GDM1 (cell line): ENCODE data around the gene DESI1.
"Not testable (repeated sequence)": the region's sequence is repeated elsewhere in the genome, so short reads cannot be mapped to it uniquely, and the experiment has no call there.

ENCODE experiments used
- DNase-seq: peaks from one replicate; lab custom pipeline; 2025; lab: John Stamatoyannopoulos, UW

The DESI1 gene

DNA sequence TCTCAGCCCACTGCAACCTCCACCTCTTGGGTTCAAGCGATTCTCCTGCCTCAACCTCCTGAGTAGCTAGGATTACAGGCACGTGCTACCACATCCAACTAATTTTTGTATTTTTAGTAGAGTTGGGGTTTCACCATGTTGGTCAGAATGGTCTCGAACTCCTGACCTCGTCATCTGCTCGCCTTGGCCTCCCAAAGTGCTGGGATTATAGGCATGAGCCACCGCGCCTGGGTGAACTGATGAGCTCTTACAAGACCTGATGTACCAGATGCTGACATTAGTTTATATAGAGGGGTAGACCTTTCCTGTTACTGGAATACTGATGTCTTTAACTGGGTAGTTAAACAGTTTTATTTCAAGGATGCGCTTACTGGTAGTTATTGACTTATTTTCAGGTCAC, 13.8 kb upstream of the DESI1 start:
- not testable (repeated sequence) for DNase-seq

DNA sequence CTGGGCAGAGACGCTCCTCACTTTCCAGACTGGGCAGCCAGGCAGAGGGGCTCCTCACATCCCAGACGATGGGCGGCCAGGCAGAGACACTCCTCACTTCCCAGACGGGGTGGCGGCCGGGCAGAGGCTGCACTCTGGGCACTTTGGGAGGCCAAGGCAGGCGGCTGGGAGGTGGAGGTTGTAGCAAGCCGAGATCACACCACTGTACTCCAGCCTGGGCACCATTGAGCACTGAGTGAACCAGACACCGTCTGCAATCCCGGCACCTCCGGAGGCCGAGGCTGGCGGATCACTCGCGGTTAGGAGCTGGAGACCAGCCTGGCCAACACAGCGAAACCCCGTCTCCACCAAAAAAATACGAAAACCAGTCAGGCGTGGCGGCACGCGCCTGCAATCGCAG, 10.8 kb upstream of the DESI1 start:
- not testable (repeated sequence) for DNase-seq

DNA sequence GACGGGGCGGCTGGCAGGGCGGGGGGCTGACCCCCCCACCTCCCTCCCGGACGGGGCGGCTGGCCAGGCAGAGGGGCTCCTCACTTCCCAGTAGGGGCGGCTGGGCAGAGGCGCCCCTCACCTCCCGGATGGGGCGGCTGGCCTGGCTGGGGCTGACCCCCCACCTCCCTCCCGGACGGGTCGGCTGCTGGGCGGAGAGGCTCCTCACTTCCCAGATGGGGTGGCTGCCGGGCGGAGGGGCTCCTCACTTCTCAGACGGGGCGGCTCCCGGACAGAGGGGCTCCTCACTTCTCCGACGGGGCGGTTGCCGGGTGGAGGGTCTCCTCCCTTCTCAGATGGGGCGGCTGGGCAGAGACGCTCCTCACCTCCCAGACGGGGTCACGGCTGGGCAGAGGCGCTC, 10.3 kb upstream of the DESI1 start:
- not testable (repeated sequence) for DNase-seq

DNA sequence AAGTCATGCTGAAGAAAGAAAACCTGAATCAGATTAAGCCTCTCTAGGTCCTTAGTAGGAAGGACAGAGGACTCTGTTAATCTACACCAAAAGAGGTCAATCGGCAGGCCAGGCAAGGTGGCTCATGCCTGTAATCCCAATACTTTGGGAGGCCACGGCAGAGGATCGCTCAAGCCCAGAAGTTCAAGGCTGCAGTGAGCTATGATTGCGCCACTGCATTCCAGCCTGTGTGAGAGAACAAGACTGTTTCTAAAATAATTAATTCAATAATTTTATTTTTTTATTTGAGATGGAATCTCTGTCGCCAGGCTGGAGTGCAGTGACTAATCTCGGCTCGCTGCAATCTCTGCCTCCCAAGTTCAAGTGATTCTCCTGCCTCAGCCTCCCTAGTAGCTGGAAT, 4.7 kb upstream of the DESI1 start:
- DNase-seq: no peak

DNA sequence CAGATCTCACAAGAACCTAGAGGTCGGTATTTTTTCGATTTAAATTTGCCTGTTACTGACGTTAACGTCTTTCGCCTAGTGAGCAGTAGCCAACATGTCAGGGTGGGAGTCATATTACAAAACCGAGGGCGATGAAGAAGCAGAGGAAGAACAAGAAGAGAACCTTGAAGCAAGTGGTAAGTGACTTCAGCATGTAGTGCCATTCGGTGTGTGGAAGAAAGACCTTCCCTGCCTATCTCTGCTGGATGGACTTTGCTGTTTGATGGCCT, 1.0 kb upstream of the DESI1 start:
- no peak for DNase-seq

DNA sequence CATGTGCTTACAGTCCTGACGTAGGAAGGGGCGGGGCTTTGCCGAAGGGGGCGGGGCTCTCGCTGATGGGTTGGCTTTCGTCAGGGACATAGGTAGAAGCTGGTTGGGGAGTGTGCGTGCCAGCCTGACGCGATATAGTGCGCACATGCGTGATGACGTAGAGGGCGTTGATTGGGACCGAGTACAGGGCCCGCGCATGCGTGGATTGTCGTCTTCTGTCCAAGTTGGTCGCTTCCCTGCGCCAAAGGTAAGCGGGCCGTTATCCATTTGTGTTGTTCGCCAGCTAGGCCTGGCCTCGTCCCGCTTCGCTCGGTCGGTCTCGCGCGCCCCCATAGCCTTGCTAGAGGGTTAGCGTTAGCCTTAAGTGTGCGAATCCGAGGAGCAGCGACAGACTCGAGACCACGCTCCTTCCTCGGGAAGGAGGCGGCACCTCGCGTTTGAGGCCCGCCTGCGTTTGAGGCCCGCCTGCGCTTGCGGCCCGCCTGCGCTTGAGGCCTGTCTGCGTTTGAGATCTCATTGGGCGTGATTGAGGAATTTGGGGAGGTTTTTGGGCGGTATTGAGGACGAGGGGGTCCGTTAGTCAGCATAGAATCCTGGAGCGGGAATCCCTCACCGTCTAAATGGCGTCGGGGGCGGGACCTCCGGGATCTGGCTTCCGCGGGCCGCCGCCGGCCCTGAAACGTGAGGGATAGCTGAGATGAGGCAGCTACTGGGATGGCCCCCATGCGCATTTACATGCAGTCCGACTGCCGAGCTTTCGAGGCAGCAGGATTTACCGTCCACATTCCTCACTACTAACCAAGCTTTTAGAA, 462 bp upstream of the DESI1 start, which contains the start of gene XRCC6:
Gene XRCC6 (plus strand): TSS at position 197 of the 812 bp plus-strand sequence. CDS start 710 bp downstream, outside the sequence.
- DNase-seq: peak; percentile 99

DNA sequence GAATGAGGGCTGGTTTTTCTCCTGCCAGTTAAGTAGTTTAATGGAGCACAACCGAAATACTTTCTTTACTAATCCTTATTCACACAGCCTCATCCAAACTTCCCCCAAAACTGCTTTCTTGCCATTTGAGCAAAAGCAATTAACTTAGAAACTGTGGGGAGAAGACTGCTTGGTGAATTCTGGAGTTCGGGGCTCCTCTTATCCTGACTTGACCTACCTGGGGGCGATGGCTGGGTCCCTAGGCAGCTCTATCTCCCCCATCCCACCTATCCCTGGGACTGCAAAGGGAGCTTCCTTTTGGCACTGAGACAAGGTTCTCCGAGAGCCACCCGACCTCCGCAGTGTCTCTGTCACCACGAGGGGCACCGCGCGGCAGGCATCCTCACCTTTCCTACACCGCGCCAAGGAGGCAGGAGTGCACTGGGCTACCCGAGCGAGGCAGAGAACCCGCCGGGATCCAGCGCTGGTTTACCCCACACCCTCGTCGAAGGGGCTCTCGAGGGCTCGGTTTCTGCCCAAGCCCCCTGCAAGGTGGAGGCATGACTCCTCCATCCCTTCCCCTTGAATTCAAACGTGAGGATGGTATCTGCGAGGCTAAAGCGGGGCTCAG, 759 bp downstream of the DESI1 start:
- DNase-seq: no peak

DNA sequence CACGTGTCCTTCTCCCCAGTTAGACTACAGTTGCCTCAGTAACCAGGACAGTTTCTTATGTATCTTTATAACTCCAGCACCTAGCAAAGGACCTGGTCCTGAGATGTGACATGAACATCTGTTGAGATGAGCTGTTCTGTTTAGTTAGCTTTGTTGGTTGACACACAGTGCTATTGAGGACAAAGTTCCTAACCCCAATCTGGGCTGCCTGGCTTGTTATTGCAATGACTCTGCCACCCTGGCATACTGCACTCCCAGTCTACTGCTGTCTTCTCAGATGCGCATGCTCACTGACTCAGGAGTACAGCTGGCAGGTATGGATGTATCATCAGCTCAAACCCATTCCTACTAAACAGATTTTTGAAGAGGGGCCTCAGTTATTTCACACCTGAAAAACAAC, 7.4 kb downstream of the DESI1 start:
- no peak for DNase-seq

DNA sequence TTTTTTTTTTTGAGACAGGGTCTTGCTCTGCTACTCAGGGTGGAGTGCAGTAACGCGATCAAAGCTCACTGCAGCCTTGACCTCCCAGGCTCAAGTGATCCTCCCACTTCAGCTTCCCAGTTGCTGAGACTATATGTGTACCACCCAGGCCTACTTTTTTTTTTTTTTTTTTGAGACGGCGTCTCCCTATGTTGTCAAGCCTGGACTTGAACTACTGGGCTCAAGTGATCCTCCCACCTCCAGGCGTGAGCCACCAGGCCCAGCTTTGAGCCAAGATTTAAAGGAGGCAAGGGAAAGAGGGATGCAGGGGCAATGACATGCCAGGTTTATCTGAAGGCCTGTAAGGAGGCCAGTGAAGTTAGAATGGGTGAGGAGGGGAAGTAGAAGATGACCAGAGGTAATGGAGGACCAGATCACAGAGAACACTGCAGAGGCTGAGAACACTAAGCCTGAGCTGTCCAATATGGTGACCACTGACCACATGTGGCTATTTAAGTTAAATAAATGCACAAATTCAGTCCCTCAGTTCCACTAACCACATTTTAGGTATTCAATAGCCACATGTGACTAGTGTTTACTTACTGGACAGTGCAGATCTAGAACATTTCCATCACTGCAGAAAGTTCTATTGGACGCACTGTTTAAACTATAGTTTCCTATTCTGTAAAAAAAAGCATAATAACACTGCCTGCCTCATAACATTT, 8.1 kb downstream of the DESI1 start:
- no peak for DNase-seq

DNA sequence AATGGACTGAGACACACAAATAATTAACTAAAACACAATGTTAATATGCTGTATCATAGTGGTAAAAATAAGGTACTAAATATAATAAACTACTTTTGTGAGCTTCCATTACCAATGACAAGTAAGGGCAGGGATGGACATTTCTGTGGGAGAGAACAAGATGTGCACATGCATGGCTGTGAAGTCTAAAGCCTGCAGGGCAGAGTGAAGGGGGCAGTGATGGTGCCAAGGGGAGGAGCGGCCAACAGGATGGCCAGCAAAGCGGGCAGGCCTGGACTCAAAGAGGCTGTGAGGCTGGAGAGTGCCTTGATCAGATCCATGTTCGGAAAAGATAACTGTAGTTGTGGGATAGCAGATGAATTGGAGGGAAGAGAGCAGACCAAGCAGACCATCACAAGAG, 12.5 kb downstream of the DESI1 start:
- DNase-seq: no peak

DNA sequence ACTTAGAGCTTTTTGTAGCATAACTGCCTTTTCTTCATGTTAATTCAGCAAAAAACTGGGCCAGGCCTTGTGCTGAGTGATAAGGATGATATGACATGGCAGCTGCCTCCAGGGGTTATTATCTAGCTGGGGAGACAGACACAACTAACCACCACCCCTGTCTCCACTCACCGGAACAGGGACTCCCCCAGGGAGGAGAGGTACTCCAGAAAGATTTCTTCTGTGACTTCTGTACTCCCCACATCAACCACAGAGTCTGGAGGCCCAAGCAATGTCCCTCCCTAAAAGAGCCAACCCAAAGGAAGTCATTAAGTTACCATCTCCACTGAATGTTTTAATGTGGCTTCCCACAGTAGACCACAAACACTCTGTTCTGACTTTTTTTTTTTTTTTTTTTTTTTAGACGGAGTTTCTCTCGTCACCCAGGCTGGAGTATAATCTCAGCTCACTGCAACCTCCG, 16.9 kb downstream of the DESI1 start:
- no peak for DNase-seq

DNA sequence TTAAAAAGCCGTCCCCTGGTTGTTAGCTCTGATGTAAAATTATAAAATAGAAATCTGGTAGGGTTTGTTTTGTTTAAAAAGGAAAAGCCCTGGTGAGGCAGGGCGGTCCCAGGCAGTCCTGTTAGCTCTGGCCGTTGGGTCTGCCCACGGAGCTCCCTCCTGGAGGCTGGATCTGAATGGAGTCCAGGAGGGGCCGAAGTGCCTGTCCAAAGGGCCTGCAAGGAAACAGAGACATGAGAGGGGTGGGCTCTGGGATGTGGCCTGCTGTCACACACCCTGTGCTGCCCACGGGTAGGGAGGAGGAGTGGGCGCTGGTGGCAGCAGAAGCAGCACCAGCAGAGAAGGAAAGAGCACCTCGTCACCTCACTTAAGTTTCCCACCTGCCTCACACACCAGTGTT, 19.9 kb downstream of the DESI1 start:
- no peak for DNase-seq

DNA sequence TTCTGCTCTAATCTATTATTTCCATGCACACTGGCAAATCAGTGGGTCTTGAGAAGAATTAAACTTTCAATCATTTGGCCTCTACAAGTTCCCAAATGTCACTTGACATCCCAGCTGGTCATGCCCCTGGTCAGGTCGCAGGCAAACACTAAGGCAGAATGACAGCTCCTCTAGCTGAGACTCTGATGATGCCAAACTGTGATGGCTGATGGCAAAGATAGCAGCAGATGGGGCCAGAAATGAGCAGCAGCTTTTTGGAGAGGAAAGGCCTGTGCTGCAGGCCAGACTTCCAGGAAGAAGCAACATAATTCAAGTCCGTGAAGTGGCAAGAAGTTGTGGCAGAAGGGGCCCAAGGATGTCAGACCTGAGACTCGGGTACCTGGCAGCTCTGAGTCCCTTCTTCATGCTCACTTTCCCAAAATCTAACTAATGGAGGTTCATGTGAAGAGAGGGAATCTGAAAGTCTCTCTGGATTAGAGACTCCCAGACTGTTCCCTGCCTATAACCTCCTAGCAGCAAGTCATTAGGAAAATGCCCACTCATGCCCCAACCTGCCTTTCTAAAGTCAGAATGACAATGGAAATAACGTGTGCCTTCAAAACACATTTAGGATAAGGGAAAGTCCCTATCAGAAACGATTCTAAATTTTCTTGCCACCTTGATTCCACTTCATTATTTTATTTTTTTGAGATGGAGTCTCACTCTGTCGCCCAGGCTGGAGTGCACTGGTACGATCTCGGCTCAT, 21.8 kb downstream of the DESI1 start:
- DNase-seq: no peak

DNA sequence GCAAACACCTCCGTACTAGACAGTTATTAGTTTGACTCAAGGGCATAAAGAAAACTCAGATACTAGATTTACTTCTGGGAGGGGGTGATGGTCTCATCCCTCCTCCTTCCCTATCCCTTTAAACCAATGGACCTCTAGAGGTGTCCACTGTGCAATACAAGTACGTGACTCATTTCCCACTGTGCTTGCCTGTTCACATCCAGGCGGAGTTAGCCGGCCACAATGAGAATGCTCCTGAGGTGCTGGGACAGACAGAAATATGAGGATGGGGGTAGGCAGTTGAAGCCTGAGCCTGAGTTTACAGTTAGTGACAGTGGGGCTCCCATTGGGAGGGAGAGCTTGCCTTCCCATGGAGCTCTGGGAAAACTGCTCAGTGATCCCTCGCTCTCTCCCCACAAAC, 22.8 kb downstream of the DESI1 start:
- DNase-seq: no peak

DNA sequence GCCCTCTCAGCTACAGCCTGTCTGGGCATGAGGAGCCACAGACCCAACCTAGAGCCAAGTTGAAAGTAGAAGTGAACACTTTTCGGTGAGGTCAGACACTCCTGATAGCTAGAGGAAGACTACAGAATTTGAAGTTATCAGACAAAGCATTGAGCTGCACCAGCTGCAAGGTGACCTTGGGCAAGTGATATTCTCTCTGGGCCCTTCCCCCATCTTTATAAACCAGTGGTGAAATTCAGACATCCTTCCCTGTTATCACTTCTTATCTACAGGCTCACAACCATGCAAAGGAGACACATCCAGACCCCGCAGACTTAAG, 23.2 kb downstream of the DESI1 start:
- no peak for DNase-seq

DNA sequence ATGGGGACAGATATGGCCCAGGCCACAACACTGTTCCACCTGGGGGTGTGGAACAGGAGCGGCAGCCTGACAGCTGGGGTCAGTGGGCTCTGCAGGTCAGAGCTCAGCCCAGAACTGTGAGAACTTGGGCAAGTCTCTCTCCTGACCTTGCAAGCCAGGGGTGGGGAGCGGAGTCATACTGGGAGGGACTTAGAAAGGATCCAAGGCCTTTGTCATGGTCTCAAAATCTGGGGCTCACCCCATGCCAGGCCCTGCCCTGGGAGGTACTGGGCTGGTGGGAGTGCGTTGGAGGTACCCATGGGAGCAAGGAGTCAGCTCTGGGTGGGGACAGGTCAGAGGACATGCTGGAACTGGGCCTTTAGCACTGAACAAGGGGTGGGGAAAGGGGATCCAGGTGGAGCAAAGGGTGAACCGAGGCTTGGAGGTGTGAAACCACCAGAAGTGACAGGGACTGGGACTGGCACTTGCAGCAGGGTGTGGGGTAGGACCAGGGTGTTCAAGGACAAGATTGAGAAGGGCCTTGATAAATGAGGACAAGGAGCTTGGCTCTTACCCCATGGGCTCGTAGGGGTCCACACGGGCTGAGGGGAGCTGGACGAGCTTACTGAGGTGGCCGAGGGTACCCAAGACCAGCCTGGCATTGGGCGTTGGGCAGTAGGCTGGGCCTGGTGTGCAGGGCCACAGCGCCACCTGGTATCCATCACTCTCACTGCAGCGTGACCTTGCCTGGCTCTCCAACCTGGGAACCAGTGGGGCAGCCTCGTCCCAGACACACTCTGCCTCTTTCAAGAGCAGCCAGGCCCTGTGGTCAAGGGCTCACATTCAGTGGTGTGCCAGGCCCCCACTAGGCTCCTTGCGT, 23.8 kb downstream of the DESI1 start:
- peak; percentile 36 for DNase-seq

DNA sequence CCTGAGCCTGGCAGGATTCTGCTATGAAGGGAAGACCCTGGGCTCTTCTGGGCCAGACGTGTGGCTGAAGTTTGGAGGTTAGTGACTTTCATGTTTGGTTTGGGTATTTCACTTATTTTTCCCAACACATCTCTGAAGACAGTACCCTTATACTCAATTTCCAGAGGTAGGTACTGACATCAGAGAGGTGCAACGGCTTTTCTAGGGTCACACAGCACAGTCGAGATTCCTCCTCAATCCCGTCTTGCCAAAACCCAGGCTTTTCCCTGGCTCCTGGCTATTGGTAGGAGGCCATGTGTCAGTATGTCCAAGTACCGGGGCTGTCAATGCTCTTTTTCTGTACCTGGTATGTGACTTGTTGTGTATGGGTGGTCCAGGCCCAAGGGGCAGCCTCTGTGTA, 25.1 kb downstream of the DESI1 start:
- no peak for DNase-seq

DNA sequence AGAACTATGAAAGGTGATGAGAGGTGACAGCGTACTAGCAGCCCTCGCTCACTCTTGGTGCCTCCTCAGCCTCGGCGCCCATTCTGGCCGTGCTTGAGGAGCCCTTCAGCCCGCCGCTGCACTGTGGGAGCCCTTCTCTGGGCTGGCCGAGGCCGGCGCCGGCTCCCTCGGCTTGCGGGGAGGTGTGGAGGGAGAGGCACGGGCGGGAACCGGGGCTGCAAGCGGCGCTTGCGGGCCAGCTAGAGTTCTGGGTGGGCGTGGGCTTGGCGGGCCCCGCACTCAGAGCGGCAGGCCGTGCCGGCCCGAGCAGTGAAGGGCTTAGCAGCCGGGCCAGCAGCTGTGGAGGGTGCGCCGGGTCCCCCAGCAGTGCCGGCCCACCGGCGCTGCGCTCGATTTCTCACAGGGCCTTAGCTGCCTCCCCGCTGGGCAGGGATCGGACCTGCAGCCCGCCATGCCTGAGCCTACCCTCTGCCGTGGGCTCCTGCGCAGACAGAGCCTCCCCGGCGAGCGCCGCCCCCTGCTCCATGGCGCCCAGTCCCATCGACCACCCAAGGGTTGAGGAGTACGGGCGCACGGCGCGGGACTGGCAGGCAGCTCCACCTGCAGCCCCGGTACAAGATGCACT, 27.4 kb downstream of the DESI1 start:
- DNase-seq: not testable (repeated sequence)

DNA sequence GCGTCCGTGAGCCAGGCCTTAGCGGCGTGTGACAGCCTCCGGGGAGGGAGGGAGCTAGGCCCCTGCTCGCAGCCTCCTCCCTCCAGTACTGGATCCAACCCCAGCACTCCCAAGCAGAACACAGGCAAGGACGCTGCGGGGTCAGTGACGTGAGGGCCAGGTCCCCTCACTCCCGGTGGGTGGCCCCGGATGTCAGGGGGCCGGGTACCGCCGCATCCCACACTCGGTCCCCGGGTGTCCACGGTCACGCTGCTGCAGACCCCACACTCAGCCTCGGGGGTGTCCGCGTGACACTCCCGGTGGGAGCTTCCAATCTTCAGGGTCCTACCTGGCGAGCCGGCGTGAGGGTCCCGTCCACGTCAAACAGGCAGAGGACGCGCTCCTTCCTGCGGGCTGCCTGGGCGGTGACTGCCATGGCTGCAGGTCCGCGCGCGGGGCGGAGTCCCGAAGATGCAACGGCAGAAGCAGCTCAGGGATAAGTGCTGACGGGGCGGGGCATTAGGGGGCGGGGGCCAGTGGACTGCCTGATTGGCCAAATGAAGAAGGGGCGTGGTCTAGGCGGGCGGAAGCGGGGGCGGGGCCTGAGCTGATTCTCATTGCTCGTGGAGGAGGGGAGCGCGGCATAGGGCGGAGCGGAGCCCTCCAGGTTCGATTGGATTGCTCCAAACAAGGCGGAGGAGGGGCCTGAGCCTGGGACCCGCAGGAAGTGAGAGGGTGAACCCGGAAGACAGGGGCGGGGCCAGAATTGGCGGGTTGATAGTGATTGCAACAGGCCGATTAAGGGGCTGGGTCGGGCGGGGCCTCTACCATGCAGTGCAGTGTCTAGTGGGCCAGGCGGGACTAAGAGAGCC, 31.2 kb downstream of the DESI1 start, which contains the start of gene PMM1:
Gene PMM1 (minus strand): TSS at position 450 of the 851 bp plus-strand sequence. CDS start 35 bp downstream, at position 415.
- DNase-seq: peak; percentile 99

DNA sequence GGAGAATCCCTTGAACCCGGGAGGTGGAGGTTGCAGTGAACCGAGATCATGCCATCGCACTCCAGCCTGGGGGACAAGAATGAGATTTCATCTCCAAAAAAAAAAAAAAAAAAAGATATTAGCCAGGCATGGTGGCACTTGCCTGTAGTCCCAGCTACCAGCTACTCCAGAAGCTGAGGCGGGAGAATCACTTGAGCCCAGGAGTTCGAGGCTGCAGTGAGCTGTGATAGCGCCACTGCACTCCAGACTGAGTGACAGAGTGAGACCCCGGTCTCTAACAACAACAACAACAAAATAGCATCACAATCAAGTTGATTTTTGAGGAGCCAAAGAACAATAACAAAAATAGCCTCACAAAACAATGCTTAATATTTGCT, 33.5 kb downstream of the DESI1 start:
- DNase-seq: no peak
